Gastrocnemius medialis (tissue), 4 donors: ENCODE measurements around the gene IFNK.

Experiments used
- POLR2A ChIP-seq, 2 donors: fragments of 450-650 bp; IDR thresholded peaks; one replicate each; pipeline ENCODE4 v1.6.1; 2017; ENCODE audit warnings: antibody characterized with exemption in 2 of 2, mild to moderate bottlenecking in 2 of 2, moderate library complexity in 2 of 2
- TF ChIP-seq, protein P1 (sequence below), 5 experiments: fragments of 450-650 bp in 3 of 5; fragments of 200-600 bp in 2 of 5; sonication (generic) in 2 of 5; IDR thresholded peaks in 4 of 5; conservative IDR thresholded peaks in 1 of 5; 1 replicate in 4 of 5; 2 replicates in 1 of 5; pipeline ENCODE4 v1.5.1; 2016 to 2019; ENCODE audit warnings: antibody characterized with exemption in 5 of 5, mild to moderate bottlenecking in 3 of 5, moderate library complexity in 3 of 5

DNA sequence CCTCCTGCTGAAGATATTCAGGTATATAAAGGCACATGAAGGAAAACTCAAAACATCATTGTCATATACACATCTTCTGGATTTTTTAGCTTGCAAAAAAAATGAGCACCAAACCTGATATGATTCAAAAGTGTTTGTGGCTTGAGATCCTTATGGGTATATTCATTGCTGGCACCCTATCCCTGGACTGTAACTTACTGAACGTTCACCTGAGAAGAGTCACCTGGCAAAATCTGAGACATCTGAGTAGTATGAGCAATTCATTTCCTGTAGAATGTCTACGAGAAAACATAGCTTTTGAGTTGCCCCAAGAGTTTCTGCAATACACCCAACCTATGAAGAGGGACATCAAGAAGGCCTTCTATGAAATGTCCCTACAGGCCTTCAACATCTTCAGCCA is at the start of gene IFNK:
- TF ChIP-seq, protein P1, sequence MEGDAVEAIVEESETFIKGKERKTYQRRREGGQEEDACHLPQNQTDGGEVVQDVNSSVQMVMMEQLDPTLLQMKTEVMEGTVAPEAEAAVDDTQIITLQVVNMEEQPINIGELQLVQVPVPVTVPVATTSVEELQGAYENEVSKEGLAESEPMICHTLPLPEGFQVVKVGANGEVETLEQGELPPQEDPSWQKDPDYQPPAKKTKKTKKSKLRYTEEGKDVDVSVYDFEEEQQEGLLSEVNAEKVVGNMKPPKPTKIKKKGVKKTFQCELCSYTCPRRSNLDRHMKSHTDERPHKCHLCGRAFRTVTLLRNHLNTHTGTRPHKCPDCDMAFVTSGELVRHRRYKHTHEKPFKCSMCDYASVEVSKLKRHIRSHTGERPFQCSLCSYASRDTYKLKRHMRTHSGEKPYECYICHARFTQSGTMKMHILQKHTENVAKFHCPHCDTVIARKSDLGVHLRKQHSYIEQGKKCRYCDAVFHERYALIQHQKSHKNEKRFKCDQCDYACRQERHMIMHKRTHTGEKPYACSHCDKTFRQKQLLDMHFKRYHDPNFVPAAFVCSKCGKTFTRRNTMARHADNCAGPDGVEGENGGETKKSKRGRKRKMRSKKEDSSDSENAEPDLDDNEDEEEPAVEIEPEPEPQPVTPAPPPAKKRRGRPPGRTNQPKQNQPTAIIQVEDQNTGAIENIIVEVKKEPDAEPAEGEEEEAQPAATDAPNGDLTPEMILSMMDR (IDR thresholded peaks at IDR 0.05 in 4 of 5, conservative IDR thresholded peaks at IDR 0.05 in 1 of 5): no peak
- TF ChIP-seq POLR2A (IDR thresholded peaks at IDR 0.05): no peak
